PC-3 (cell line): ENCODE measurements around the gene FERMT3.

Experiments used
- EZH2 ChIP-seq: fragments of 300-600 bp; sonication (generic); IDR thresholded peaks from one replicate; pipeline ENCODE4 v1.6.1; 2017; ENCODE audit warnings: antibody characterized with exemption, mild to moderate bottlenecking, low read length; ENCODE audit not compliant: unreplicated experiment
- EZH2phosphoT487 ChIP-seq: fragments of 300-600 bp; sonication (generic); IDR thresholded peaks from 2 replicates; pipeline ENCODE4 v1.6.1; 2018; ENCODE audit warnings: mild to moderate bottlenecking, antibody characterized with exemption, low read length, borderline replicate concordance
- TF ChIP-seq, protein P1 (sequence below): fragments of 300-600 bp; sonication (generic); conservative IDR thresholded peaks from 2 replicates; pipeline ENCODE4 v1.5.1; 2017; ENCODE audit warnings: antibody characterized with exemption, low read depth, mild to moderate bottlenecking, low read length

DNA sequence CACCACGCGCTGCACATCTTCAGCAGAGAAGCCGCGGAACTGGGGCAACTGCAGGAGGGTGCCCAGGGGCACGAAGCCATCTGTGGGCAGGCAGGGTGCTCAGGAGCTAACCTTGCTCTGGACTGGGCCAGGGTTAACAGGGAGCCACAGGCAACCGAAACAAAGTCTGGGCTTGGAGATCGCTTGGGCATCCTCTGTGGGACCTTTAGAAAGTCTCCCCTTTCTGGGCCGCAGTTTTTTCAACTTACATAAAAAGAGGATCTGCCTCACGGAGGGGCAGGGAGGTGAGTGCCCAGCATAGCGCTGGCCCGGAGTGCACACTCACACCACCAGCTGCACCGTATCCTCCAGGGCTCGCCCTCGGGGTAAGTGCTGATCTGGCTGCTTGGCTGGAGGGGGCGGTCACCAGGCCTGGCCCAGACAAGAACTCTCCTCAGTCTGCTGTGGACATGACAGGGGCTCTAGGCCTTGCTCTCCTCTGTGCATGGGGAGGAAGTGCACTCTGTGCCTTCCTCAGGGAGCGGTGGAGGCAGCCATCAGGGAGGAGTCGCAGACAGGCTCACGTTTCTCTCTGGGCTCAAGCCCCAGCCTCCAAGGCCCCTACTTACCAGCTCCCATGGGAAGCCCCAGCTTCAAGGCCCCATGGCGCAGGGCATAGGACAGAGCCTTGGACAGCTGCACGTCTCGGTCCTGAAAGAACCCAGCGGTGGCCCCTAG lies 18.5 kb downstream of the FERMT3 start:
- TF ChIP-seq, protein P1, sequence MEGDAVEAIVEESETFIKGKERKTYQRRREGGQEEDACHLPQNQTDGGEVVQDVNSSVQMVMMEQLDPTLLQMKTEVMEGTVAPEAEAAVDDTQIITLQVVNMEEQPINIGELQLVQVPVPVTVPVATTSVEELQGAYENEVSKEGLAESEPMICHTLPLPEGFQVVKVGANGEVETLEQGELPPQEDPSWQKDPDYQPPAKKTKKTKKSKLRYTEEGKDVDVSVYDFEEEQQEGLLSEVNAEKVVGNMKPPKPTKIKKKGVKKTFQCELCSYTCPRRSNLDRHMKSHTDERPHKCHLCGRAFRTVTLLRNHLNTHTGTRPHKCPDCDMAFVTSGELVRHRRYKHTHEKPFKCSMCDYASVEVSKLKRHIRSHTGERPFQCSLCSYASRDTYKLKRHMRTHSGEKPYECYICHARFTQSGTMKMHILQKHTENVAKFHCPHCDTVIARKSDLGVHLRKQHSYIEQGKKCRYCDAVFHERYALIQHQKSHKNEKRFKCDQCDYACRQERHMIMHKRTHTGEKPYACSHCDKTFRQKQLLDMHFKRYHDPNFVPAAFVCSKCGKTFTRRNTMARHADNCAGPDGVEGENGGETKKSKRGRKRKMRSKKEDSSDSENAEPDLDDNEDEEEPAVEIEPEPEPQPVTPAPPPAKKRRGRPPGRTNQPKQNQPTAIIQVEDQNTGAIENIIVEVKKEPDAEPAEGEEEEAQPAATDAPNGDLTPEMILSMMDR, result no peak
- no peak for TF ChIP-seq EZH2
- TF ChIP-seq EZH2phosphoT487, result no peak
